Bronchial epithelial cell (primary cell): Measurements from ENCODE around the gene ERO1B. TPM values are rescaled to one million over a fixed set of nuclear protein-coding genes. Genes with fewer than 3 reads are reported as not detected.

ENCODE experiments used
- DNase-seq: peaks from one replicate; pipeline ENCODE4 v3.0.0-alpha.2; 2010; ENCODE audit warnings: low read depth
- FAIRE-seq: peaks from 2 replicates; lab custom pipeline; 2011; peaks lifted over from hg19 to GRCh38; lab: Jason Lieb, UNC
- H3K27me3 ChIP-seq: 2 replicates; pipeline ENCODE4 v1.5.1; 2011; ENCODE audit warnings: low read length; ENCODE audit not compliant: control insufficient read depth, insufficient read depth
- H3K36me3 ChIP-seq: 2 replicates; pipeline ENCODE4 v1.5.1; 2011; ENCODE audit warnings: low read length; ENCODE audit not compliant: control insufficient read depth, insufficient read depth
- H3K4me3 ChIP-seq: 2 replicates; pipeline ENCODE4 v1.5.1; 2011; ENCODE audit warnings: mild to moderate bottlenecking, low read depth, low read length, control low read depth
- CTCF ChIP-seq: IDR thresholded peaks from 2 replicates; pipeline ENCODE4 v1.5.1; 2011; ENCODE audit warnings: mild to moderate bottlenecking, moderate library complexity, low read length, control low read depth, inconsistent platforms; ENCODE audit not compliant: insufficient read depth, severe bottlenecking
- total RNA-seq: library from RNA; depleted of rRNA; stranded (reverse); fragments of >200 nt; gene quantifications from 2 replicates; pipeline ENCODE4 v1.2.1, GENCODE V29; 2014

The ERO1B gene
- total RNA-seq, 1 donor from 2014 or later = 5.0 TPM

GRCh38 chr1:236289492-236290131, 7.9 kb upstream of the ERO1B start:
- no peak for DNase-seq
- TF ChIP-seq CTCF = no peak
- H3K36me3 ChIP-seq = no peaks in the 10 kb centered on the region
- no peaks in the 10 kb centered on the region for H3K27me3 ChIP-seq
- no peak for FAIRE-seq
- H3K4me3 ChIP-seq = no peak overlapping the region

DNA sequence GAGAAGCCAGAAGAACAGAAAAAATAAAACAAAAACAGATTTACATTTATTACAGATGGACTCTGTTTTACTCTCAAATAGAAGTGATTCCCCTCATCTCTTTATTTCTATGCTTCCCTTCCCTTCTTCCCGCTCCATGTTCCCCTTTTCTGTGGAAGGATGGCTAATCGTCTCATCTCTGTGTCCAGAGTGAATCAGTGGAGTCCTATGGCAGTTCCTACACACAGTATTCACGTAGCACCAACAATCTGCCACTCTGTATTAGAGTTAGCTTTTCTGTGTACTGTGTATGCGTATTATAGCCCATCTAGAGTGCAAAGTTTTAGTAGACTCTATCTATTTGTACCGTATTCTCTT, 6.8 kb upstream of the ERO1B start:
- H3K4me3 ChIP-seq = no peak overlapping the region
- no peak for FAIRE-seq
- no peaks in the 10 kb centered on the region for H3K27me3 ChIP-seq
- DNase-seq = no peak
- TF ChIP-seq CTCF = no peak
- H3K36me3 ChIP-seq = no peaks in the 10 kb centered on the region

- Histone ChIP-seq H3K36me3 (no peaks in the 10 kb centered on the region), H3K27me3 (no peaks in the 10 kb centered on the region), H3K4me3 (no peak overlapping the region)
- no peak for TF ChIP-seq CTCF
- no peak for FAIRE-seq
- DNase-seq = no peak
Observed at GRCh38 chr1:236287757-236288619, 6.2 kb upstream of the ERO1B start.

GRCh38 chr1:236287356-236287755, 5.6 kb upstream of the ERO1B start:
- DNase-seq (no peak), FAIRE-seq (no peak)
- Histone ChIP-seq H3K36me3 (no peaks in the 10 kb centered on the region), H3K4me3 (no peak overlapping the region), H3K27me3 (no peaks in the 10 kb centered on the region)
- TF ChIP-seq CTCF = no peak

- Histone ChIP-seq H3K27me3 (no peaks in the 10 kb centered on the region), H3K4me3 (no peak overlapping the region), H3K36me3 (no peaks in the 10 kb centered on the region)
- FAIRE-seq (no peak), DNase-seq (no peak)
- TF ChIP-seq CTCF = no peak
Observed at GRCh38 chr1:236284291-236284721, 2.5 kb upstream of the ERO1B start.
